Osteoblast (primary cell): ENCODE results near the gene OPN1SW. TPM values are rescaled to one million over a fixed set of nuclear protein-coding genes. Genes with fewer than 3 reads are reported as not detected.

Source experiments
- DNase-seq: peaks from one replicate; pipeline ENCODE4 v3.0.0; 2011; ENCODE audit warnings: low spot score, mixed read lengths; ENCODE audit not compliant: insufficient read length; ENCODE audit errors: missing footprints
- H2AFZ ChIP-seq: 2 replicates; pipeline ENCODE4 v1.6.0; 2011; ENCODE audit warnings: mild to moderate bottlenecking, low read length
- H3K27ac ChIP-seq: 2 replicates; pipeline ENCODE4 v1.5.1; 2011; ENCODE audit warnings: mild to moderate bottlenecking, low read depth, low read length, moderate library complexity
- H3K27me3 ChIP-seq: 2 replicates; pipeline ENCODE4 v1.6.0; 2012; ENCODE audit warnings: mild to moderate bottlenecking, control low read depth, inconsistent platforms, low read length, moderate library complexity; ENCODE audit not compliant: insufficient read depth
- H3K36me3 ChIP-seq: 2 replicates; pipeline ENCODE4 v1.5.1; 2011; ENCODE audit warnings: mild to moderate bottlenecking, low read length, control low read depth, moderate library complexity; ENCODE audit not compliant: insufficient read depth
- H3K4me1 ChIP-seq: 2 replicates; pipeline ENCODE4 v1.5.1; 2011; ENCODE audit warnings: mild to moderate bottlenecking, low read length, control low read depth, moderate library complexity; ENCODE audit not compliant: insufficient read depth
- H3K4me2 ChIP-seq: 2 replicates; pipeline ENCODE4 v1.6.0; 2011; ENCODE audit warnings: mild to moderate bottlenecking, low read length; ENCODE audit not compliant: insufficient read depth
- H3K4me3 ChIP-seq: fragments of 200-600 bp; sonication (generic); 3 replicates; pipeline ENCODE4 v1.5.1; 2012; ENCODE audit warnings: mild to moderate bottlenecking, low read length, inconsistent platforms; ENCODE audit not compliant: insufficient read depth
- H3K79me2 ChIP-seq: 2 replicates; pipeline ENCODE4 v1.6.0; 2012; ENCODE audit warnings: mild to moderate bottlenecking, low read length, control low read depth, inconsistent platforms; ENCODE audit not compliant: insufficient read depth
- H3K9me3 ChIP-seq: 2 replicates; pipeline ENCODE4 v1.5.1; 2011; ENCODE audit warnings: low read depth, low read length, control low read depth
- H4K20me1 ChIP-seq: 2 replicates; pipeline ENCODE4 v1.6.0; 2012; ENCODE audit warnings: mild to moderate bottlenecking, low read length, control low read depth; ENCODE audit not compliant: insufficient read depth
- CTCF ChIP-seq: IDR thresholded peaks from 2 replicates; pipeline ENCODE4 v1.5.1; 2011; ENCODE audit warnings: mild to moderate bottlenecking, low read depth, low read length, moderate library complexity; ENCODE audit errors: extremely low read depth
- total RNA-seq: library from RNA; depleted of rRNA; stranded (reverse); fragments of >200 nt; gene quantifications from 2 replicates; pipeline ENCODE4 v1.2.3, GENCODE V29; 2012

OPN1SW gene
- total RNA-seq, 1 donor: not detected

GRCh38 chr7:128744366-128744905 lies 31.2 kb downstream of the OPN1SW start:
- Histone ChIP-seq H3K4me1 (peaks cover 42% of the 10 kb centered on the region), H3K9me3 (no peaks in the 10 kb centered on the region), H3K27ac (peak overlapping the region; percentile 99), H3K27me3 (no peaks in the 10 kb centered on the region), H3K4me2 (peak overlapping the region; percentile 82), H3K79me2 (peaks cover 100% of the 10 kb centered on the region), H4K20me1 (peaks cover 84% of the 10 kb centered on the region), H3K4me3 (no peak overlapping the region), H2AFZ (no peak overlapping the region), H3K36me3 (peaks cover 35% of the 10 kb centered on the region)
- DNase-seq: no peak
- no peak for TF ChIP-seq CTCF

GRCh38 chr7:128743112-128743772 lies 32.4 kb downstream of the OPN1SW start:
- peak overlapping the region; percentile 82 for H3K4me2 ChIP-seq
- peaks cover 23% of the 10 kb centered on the region for H3K36me3 ChIP-seq
- no peak for TF ChIP-seq CTCF
- DNase-seq: peak; percentile 39
- H3K4me3 ChIP-seq: peak overlapping the region; percentile 11
- peak overlapping the region; percentile 99 for H3K27ac ChIP-seq
- peaks cover 91% of the 10 kb centered on the region for H3K79me2 ChIP-seq
- peaks cover 48% of the 10 kb centered on the region for H3K4me1 ChIP-seq
- no peak overlapping the region for H2AFZ ChIP-seq
- H4K20me1 ChIP-seq: peaks cover 74% of the 10 kb centered on the region
- no peaks in the 10 kb centered on the region for H3K9me3 ChIP-seq
- H3K27me3 ChIP-seq: no peaks in the 10 kb centered on the region

GRCh38 chr7:128742206-128742605 lies 33.4 kb downstream of the OPN1SW start:
- Histone ChIP-seq H3K9me3 (no peaks in the 10 kb centered on the region), H4K20me1 (peaks cover 64% of the 10 kb centered on the region), H3K4me2 (peak overlapping the region; percentile 82), H3K27me3 (no peaks in the 10 kb centered on the region), H3K4me3 (peak overlapping the region; percentile 95), H3K27ac (peak overlapping the region; percentile 99), H3K4me1 (peaks cover 51% of the 10 kb centered on the region), H2AFZ (no peak overlapping the region), H3K36me3 (peaks cover 13% of the 10 kb centered on the region), H3K79me2 (peaks cover 80% of the 10 kb centered on the region)
- DNase-seq: peak; percentile 85
- no peak for TF ChIP-seq CTCF

GRCh38 chr7:128741491-128741890 lies 34.1 kb downstream of the OPN1SW start:
- Histone ChIP-seq H3K4me3 (peak overlapping the region; percentile 95), H2AFZ (no peak overlapping the region), H3K27ac (peak overlapping the region; percentile 99), H3K36me3 (peaks cover 10% of the 10 kb centered on the region), H3K79me2 (peaks cover 73% of the 10 kb centered on the region), H3K4me1 (peaks cover 50% of the 10 kb centered on the region), H3K9me3 (no peaks in the 10 kb centered on the region), H3K27me3 (no peaks in the 10 kb centered on the region), H3K4me2 (peak overlapping the region; percentile 82), H4K20me1 (peaks cover 60% of the 10 kb centered on the region)
- no peak for DNase-seq
- no peak for TF ChIP-seq CTCF
